Middle frontal gyrus (tissue), 1 donor: Measurements from ENCODE around the gene ALLC.
"Not testable (repeated sequence)": the region's sequence is repeated elsewhere in the genome, so short reads cannot be mapped to it uniquely, and the experiment has no call there.

Experiments used
- DNase-seq: peaks from one replicate; pipeline ENCODE4 v3.0.0-alpha.2; 2015; ENCODE audit warnings: low spot score; ENCODE audit errors: extremely low spot score

ALLC gene

DNA sequence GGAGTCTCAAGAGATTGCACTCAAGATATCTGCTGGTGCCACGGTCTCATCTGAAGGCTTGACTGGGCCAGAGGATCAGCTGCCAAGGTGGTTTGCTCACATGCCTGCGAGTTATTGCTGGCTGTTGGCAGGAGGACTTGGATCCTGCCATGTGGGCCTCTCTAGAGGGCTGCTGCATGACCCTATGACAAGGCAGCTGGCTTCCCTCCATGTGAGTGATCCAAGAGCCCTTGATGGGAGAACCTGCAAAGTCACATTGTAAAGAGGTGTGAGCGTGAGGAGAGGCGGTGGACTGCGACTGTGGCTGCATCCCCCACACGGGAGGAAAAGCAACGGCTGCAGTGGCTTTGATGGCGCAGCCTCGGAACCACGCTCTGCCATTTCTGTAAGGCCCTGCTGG lies 4.0 kb upstream of the ALLC start:
- DNase-seq: no peak

DNA sequence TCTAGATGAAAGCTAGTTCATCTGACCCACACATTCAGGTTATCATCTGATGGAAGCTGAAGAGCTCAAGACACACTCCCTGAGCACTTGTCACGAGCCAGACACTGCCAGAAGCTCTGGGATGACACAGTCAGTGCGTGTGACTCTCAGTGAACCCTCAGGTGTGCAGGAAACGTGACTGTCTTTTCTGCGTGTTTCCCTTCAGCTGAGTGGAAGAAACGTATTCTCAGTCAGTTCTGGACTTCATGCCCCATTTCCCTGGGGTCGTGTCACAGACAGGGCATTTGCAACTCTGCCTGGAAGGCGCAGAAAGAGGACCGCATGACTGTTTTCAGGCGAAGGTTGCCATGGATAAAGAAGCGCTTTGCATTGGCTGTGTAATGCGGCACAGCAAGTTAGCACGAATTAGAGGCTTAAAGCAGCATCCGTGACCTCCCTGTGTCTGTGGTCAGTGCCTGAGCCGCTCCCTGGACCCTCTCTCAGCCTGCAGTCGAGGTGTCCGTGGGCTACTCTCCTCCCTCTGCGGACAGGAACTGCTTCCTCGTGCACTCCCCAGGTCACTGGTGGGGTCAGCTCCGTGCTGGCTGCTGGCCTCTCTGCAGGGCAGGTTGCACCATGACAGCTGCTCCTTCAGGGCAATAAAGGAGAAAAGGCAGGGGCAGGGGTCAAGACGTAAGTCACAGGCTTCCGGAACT lies 3.3 kb upstream of the ALLC start:
- DNase-seq: no peak

DNA sequence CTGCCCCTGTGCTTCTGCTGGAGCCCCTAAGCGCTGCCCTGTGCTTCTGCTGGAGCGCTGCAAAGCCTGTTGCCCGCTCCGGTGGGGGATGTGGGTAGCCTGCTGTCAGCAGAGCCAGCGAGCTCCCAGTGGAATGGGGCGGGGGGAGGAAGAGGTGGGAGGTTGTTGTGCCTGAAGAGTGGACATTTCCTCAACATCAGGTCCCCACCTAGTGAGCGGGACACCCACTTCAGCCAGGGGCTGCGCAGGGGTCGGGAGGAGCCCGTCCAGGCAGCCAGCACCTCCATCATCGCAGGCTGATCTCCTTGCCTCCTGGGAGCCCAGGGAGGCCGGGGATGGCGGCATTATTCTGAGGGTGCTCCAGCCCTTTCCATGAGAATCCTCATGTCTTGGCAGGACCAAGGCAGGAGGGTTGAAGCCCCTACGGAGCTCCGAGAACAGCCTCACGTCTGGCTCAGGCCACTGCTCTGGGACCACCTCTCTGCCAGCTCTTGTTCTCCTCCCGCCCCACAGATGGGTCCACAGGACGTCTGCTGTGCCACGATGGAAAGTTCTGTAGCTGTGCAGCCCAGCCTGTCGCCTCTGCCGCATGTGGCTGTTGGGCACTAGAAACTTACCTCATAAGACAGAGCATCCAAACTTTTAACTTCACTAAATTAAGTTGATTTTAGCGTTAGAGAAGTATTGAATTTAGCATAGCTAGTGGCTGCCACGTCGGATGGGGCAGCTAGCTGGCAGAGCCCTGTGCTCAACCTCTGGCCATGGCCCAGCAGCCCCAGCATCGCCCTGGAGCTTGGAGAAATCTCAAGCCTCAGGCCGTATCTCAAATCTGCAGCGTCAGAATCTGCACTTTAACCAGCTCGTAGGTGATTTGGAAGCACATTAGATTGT lies 1.9 kb upstream of the ALLC start:
- no peak for DNase-seq

GRCh38 chr2:3656762-3657721 lies 958 bp upstream of the ALLC start:
- DNase-seq: no peak

- no peak for DNase-seq
Measured at GRCh38 chr2:3659447-3660432, 1.7 kb downstream of the ALLC start.

DNA sequence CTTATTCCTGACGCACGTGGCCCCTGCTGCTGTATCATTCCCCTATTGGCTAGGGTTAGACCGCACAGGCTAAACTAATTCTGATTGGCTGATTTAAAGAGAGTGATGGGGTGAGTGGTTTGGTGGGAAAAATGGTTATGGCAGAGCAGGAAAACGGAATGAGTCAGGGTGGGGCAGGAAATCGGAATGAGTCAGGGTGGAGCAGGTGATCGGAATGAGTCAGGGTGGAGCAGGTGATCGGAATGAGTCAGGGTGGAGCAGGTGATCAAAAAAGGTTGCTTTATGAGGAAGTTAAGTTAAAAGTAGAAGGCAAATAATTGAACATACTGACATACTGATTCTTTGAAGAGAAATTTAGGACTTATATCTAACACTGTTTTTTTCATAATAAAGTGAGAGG lies 2.6 kb downstream of the ALLC start:
- DNase-seq: not testable (repeated sequence)

DNA sequence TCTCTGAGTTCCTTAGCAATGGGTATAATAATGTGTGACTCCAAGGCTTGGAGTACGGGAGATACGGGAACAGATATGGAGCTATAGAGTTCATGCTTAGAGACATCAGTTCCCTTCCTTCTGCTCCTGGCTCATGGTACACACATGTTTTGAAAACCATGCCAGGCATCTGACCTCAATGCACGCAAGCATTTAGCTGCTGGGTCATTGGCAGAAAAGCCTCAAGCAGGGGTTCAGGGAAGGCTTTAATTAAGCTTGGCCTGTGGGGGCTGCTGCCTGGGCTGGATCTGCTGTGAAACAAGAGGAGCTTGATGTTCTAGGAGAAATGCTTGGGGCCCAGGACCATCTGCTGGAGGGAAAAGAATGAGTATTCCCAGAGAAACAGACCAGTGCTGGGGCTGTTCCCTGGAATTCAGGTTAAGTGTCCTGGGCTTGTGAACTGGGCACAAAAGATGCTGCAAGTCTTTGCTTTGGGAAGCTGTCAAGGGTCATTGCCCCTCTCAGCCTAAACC lies 3.2 kb downstream of the ALLC start:
- DNase-seq: no peak

DNA sequence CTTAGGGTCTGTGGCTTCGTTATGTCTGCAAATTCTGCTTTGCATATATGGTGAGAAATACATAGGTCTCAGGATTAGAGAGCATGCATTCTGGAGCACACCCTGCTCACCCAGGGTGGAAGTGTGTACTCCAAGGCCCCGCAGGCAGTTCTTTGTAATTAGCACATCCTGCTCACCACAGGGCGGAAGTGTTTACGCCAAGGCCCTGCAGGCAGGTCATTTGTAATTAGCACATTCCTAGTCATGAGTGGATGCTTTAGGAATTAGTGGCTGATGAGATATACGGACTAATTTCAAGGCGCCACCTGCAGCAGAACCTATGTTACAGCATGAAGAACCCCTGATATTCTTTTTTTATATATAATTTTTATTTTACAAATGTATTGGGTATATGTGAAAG lies 4.2 kb downstream of the ALLC start:
- DNase-seq: no peak

DNA sequence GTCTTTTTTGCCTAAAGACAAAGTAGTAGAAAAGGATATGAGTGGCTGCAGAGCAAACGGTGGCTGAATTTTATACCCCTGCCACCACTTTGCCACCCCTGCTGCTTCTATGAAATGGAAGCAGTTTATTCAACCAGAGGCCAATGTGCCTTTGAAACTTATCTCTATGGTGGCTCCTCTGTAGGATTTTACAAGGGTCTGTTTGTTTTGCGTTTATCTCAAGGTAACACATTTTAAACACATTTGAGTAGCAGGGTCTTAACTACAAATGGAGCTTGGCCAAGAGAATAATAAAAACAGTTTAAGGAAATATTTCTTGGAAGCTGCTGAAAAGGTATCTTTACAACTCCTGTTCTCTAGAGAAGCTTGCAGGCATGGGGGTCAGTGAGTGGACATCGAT lies 6.1 kb downstream of the ALLC start:
- no peak for DNase-seq

GRCh38 chr2:3664925-3665324 lies 6.9 kb downstream of the ALLC start:
- DNase-seq: no peak

DNA sequence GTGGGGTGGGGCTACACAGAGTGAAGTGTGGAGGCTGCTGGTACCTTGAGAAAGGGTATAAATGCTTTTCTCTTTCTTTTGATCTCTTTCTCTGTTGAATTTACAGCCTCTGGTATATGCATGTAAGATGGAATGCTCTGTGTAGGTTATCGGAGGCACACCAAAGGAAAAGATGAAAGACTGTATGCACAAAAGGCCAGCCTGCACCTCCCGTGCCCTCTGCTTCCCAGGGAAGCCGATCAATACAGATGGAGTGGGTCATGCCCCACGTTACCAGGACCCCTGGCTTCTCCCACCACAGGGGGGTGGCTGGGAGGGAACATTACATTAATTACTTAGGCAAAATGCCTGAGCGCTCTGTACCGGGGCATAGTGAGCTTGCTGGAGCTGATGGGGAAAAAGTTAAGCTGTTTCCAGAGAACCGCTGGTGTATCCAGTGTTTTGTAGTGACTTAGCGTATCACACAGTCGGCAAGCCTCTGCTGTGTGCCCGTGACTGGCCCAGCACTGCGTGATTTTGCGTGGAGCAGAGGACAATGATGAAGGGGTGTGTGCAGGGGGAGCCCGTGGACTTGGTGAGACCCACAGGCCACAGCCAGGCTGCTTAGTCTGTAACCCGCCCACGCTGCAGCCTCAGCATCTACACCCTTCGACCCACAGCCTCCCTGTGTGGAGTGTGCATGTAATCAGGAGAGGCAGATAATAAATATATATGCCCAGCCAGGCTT lies 8.0 kb downstream of the ALLC start:
- DNase-seq: no peak

GRCh38 chr2:3666613-3666975 lies 8.6 kb downstream of the ALLC start:
- no peak for DNase-seq

DNA sequence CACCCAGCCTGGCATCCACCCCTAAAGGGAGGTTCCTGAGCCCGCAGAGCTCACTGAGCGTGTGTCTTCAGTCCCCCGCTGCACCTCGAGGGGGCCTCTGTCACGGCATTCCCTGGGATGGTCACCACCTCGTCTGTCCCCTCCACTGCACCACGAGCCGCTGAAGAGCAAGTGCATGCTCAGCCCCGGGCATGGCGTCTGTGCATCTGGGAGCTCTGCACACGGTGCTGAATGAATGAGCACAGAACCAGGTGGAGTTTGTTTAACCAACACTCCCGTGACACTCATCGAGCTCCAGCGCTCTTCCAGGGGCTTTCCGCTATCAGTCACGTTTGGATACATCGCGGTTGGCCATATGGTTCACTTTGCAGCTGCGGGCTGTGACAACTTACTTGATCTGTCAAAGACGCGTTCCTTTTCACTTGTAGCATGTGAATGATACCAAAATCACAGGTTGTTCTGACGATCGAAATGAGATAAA lies 9.2 kb downstream of the ALLC start:
- DNase-seq: no peak

DNA sequence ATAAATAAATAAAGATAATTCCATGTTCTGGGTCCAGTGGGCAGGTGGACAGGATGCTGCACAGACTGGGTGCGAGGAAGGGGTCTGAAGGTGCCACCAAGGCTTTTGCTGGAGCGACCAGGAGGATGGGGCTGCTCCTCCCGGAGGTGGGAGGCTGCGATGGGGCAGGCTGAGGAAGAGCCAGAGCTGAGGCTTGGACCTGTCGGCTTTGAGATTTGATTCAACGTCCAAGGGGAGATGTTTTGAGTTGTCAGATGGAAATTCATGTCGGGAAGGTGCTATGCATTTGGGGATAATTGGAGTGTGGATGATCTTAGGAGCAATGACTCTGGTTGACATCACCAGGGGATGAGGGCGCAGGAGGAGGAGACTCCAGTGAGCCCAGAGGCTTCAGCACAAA lies 11.7 kb downstream of the ALLC start:
- DNase-seq: no peak

DNA sequence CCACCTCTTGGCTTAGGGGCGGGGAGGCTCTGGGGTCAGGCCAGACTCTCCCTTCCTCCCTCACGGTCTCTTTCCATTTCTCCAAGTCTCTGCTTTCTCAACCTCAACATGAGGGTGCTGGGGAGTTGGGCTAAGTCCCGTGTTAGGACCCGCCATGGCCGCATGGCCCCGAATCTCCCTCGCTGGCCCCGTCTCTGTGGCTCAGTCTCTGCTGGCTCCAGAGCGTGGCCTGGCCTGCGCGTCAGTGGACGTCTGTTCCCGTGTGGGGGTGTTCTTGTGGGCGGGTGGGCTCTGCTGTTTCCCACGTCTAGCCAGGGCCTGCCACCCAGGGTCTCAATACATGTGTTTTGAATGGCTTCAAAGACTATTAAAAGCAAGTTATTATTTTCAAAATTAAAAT lies 12.4 kb downstream of the ALLC start:
- no peak for DNase-seq

DNA sequence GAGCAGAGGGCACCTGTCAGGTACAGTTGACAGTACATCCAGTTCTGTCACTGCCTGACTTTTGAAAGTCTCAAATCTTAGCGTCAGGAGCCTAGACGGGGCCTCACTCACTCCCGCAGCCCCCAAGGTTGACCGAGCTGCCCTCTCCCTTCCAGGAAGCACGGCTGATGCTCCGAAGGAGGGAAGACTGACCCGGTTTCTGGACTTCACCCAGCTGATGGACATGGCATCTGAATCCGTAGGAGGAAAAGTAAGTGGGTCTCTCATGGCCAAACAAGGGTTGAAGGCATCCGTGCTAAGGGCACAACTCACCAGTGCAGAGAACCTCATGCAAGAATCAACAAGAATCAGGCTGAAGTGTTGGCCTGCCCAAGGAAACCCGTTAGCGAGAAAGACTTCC lies 12.9 kb downstream of the ALLC start:
- no peak for DNase-seq

- DNase-seq: no peak
Measured at GRCh38 chr2:3672861-3673678, 15.1 kb downstream of the ALLC start.

GRCh38 chr2:3674066-3674845 lies 16.3 kb downstream of the ALLC start:
- no peak for DNase-seq
